GDM1 (cell line): Measurements from ENCODE around the gene FGF6.
"Not testable (repeated sequence)": the region's sequence is repeated elsewhere in the genome, so short reads cannot be mapped to it uniquely, and the experiment has no call there.

Experiments
- DNase-seq: peaks from one replicate; lab custom pipeline; 2025; lab: John Stamatoyannopoulos, UW

FGF6 gene

GRCh38 chr12:4418913-4419312 lies 26.7 kb downstream of the FGF6 start:
- DNase-seq, result no peak

- no peak for DNase-seq
Measured at GRCh38 chr12:4417936-4418335, 27.7 kb downstream of the FGF6 start.

GRCh38 chr12:4417455-4417854 lies 28.2 kb downstream of the FGF6 start:
- no peak for DNase-seq

- DNase-seq, result no peak
Measured at GRCh38 chr12:4416276-4416675, 29.3 kb downstream of the FGF6 start.

- DNase-seq, result no peak
Measured at GRCh38 chr12:4412465-4412864, 33.1 kb downstream of the FGF6 start.

GRCh38 chr12:4412056-4412455 lies 33.6 kb downstream of the FGF6 start:
- no peak for DNase-seq

- no peak for DNase-seq
Measured at GRCh38 chr12:4407136-4407535, 38.5 kb downstream of the FGF6 start.

GRCh38 chr12:4404877-4405637 lies 40.6 kb downstream of the FGF6 start:
- DNase-seq, result not testable (repeated sequence)

GRCh38 chr12:4402996-4403395 lies 42.6 kb downstream of the FGF6 start:
- DNase-seq, result no peak

- DNase-seq, result no peak
Measured at GRCh38 chr12:4401117-4401516, 44.5 kb downstream of the FGF6 start.

- DNase-seq, result no peak
Measured at GRCh38 chr12:4395818-4396217, 49.8 kb downstream of the FGF6 start.

GRCh38 chr12:4393211-4393610 lies 52.4 kb downstream of the FGF6 start:
- no peak for DNase-seq

- DNase-seq, result no peak
Measured at GRCh38 chr12:4392223-4392742, 53.3 kb downstream of the FGF6 start.

GRCh38 chr12:4388662-4389061 lies 57.0 kb downstream of the FGF6 start:
- DNase-seq, result no peak

- no peak for DNase-seq
Measured at GRCh38 chr12:4388032-4388431, 57.6 kb downstream of the FGF6 start.

GRCh38 chr12:4387607-4388006 lies 58.0 kb downstream of the FGF6 start:
- no peak for DNase-seq

GRCh38 chr12:4386801-4387200 lies 58.8 kb downstream of the FGF6 start:
- DNase-seq, result no peak
